HEK293 (cell line): ENCODE results near the gene BTRC.
"Not testable (repeated sequence)": the region's sequence is repeated elsewhere in the genome, so short reads cannot be mapped to it uniquely, and the experiment has no call there.

Experiments
- CTCF ChIA-PET: fragments of 350-600 bp; formaldehyde crosslinking; extraction: SDS; loops from one replicate; lab custom pipeline; 2021; ENCODE audit warnings: antibody characterized with exemption; lab: Yijun Ruan, JAX
- POLR2A ChIA-PET: fragments of 300-600 bp; formaldehyde crosslinking; extraction: SDS; loops from one replicate; lab custom pipeline; 2020; ENCODE audit warnings: antibody characterized with exemption, inconsistent platforms; lab: Yijun Ruan, JAX
- H3K27ac ChIP-seq: fragments of 200-500 bp; sonication (Bioruptor generic); 2 replicates; pipeline ENCODE4 v1.5.1; 2014; ENCODE audit warnings: low read depth, low read length, control low read depth, inconsistent platforms; ENCODE audit errors: extremely low read depth
- H3K36me3 ChIP-seq, 2 experiments: fragments of 200-500 bp in 1 of 2; sonication (Bioruptor generic) in 1 of 2; 1 replicate in 1 of 2; 2 replicates in 1 of 2; pipeline ENCODE4 v1.5.1; 2014 to 2017; ENCODE audit warnings: inconsistent platforms in 2 of 2, low read length in 2 of 2; ENCODE audit not compliant: control insufficient read depth in 2 of 2, insufficient read depth in 1 of 2
- H3K4me1 ChIP-seq: fragments of 200-500 bp; sonication (Bioruptor generic); 2 replicates; pipeline ENCODE4 v1.5.1; 2014; ENCODE audit warnings: mild to moderate bottlenecking, low read length, inconsistent platforms; ENCODE audit not compliant: control insufficient read depth, insufficient read depth
- H3K4me3 ChIP-seq: 2 replicates; pipeline ENCODE4 v1.5.1; 2011; ENCODE audit warnings: low read depth, mild to moderate bottlenecking, control low read depth, low read length, moderate library complexity
- H3K9me3 ChIP-seq: fragments of 200-500 bp; sonication (Bioruptor generic); 2 replicates; pipeline ENCODE4 v1.5.1; 2014; ENCODE audit warnings: low read depth, low read length, inconsistent platforms; ENCODE audit not compliant: control insufficient read depth, insufficient read depth
- INSM2 ChIP-seq: fragments of 450-650 bp; formaldehyde crosslinking; IDR thresholded peaks from 2 replicates; pipeline ENCODE4 v1.5.1; 2016; ENCODE audit warnings: missing biosample characterization, missing genetic modification characterization
- SCRT1 ChIP-seq: fragments of 450-650 bp; formaldehyde crosslinking; IDR thresholded peaks from 2 replicates; pipeline ENCODE4 v1.5.1; 2016; ENCODE audit warnings: missing biosample characterization, missing genetic modification characterization, borderline replicate concordance
- SCRT2 ChIP-seq: fragments of 450-650 bp; formaldehyde crosslinking; IDR thresholded peaks from 2 replicates; pipeline ENCODE4 v1.5.1; 2016; ENCODE audit warnings: missing biosample characterization, missing genetic modification characterization
- SETDB1 ChIP-seq: IDR thresholded peaks from one replicate; pipeline ENCODE4 v1.6.1; 2017; ENCODE audit warnings: mild to moderate bottlenecking, low read length, moderate library complexity, mixed read lengths; ENCODE audit not compliant: insufficient read length
- ZBTB17 ChIP-seq: fragments of 450-650 bp; formaldehyde crosslinking; IDR thresholded peaks from 2 replicates; pipeline ENCODE4 v1.5.1; 2016; ENCODE audit warnings: missing biosample characterization, missing genetic modification characterization
- ZBTB21 ChIP-seq: fragments of 450-650 bp; formaldehyde crosslinking; IDR thresholded peaks from 2 replicates; pipeline ENCODE4 v1.5.1; 2017; ENCODE audit warnings: missing biosample characterization, missing genetic modification characterization
- ZBTB26 ChIP-seq: fragments of 450-650 bp; formaldehyde crosslinking; optimal IDR thresholded peaks from 2 replicates; pipeline ENCODE3; 2016; ENCODE audit warnings: missing biosample characterization, mild to moderate bottlenecking, missing genetic modification characterization
- ZNF140 ChIP-seq: fragments of 450-650 bp; formaldehyde crosslinking; IDR thresholded peaks from 2 replicates; pipeline ENCODE4 v1.5.1; 2016; ENCODE audit warnings: missing biosample characterization, missing genetic modification characterization
- ZNF146 ChIP-seq: fragments of 450-650 bp; formaldehyde crosslinking; IDR thresholded peaks from 2 replicates; pipeline ENCODE4 v1.5.1; 2016; ENCODE audit warnings: missing biosample characterization, missing genetic modification characterization
- ZNF184 ChIP-seq: fragments of 450-650 bp; IDR thresholded peaks from 2 replicates; pipeline ENCODE4 v1.5.1; 2018; ENCODE audit warnings: missing biosample characterization, mild to moderate bottlenecking, missing genetic modification characterization
- ZNF26 ChIP-seq: fragments of 450-650 bp; formaldehyde crosslinking; IDR thresholded peaks from 2 replicates; pipeline ENCODE4 v1.5.1; 2016; ENCODE audit warnings: missing biosample characterization, missing genetic modification characterization
- ZNF623 ChIP-seq: fragments of 450-650 bp; formaldehyde crosslinking; IDR thresholded peaks from 2 replicates; pipeline ENCODE4 v1.5.1; 2016; ENCODE audit warnings: missing biosample characterization, missing genetic modification characterization
- ZNF670 ChIP-seq: fragments of 450-650 bp; formaldehyde crosslinking; IDR thresholded peaks from 2 replicates; pipeline ENCODE4 v1.5.1; 2016; ENCODE audit warnings: missing biosample characterization, missing genetic modification characterization, low read depth
- TF ChIP-seq, protein P1 (sequence below): fragments of 450-650 bp; formaldehyde crosslinking; IDR thresholded peaks from 2 replicates; pipeline ENCODE4 v1.5.1; 2017; ENCODE audit warnings: missing biosample characterization, missing genetic modification characterization

Gene BTRC

DNA sequence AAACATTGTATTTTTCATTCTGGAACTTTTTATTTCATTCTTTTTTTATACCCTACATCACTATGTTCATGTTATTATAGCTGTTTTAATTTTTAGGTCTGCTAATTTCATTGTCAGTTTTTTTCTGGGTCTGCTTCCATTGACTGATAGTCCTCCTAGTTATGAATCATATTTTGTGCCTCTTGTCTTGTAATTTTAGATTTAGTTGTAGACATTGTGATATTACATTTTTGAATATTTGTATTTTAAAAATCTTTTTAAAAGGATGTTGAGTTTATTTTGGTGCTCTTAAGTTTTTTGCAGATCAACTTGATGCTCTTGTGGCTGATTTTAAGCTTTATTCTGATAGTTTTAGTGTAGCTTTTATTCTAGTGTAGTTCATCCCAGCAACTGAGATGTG lies 57.6 kb downstream of the BTRC start:
- peaks cover 6% of the 10 kb centered on the region; the same call in 1 of the 2 replicates for H3K4me1 ChIP-seq
- POLR2A ChIA-PET: no interaction called here
- CTCF ChIA-PET: interaction anchor here (0.5 to 1.1 kb wide), 2 partner anchors 14 to 56 kb away, joined by 3 read pairs; no protein-coding TSS in a partner anchor
- peaks cover 5 to 14% of the 10 kb centered on the region in 2 experiments; a peak in 2 of 3 replicates for H3K36me3 ChIP-seq
- H3K9me3 ChIP-seq: no peaks in the 10 kb centered on the region
- TF ChIP-seq ZNF670 (tag by site-specific recombination) (no peak), ZNF26 (tag by site-specific recombination) (peak; percentile 98), ZBTB26 (no peak), ZNF623 (tag by site-specific recombination) (no peak), ZBTB21 (no peak), SETDB1 (peak; percentile 69), INSM2 (tag by site-specific recombination) (no peak)
- no peak overlapping the region for H3K4me3 ChIP-seq
- no peak overlapping the region for H3K27ac ChIP-seq

GRCh38 chr10:101414034-101414433 lies 60.1 kb downstream of the BTRC start:
- CTCF ChIA-PET: no interaction called here
- POLR2A ChIA-PET: no interaction called here

GRCh38 chr10:101415884-101416283 lies 61.9 kb downstream of the BTRC start:
- POLR2A ChIA-PET: no interaction called here

More at GRCh38 chr10:101414034-101414433, 60.1 kb downstream of the BTRC start:
- no peak for TF ChIP-seq ZNF140 (tag by site-specific recombination)
- TF ChIP-seq ZBTB17 (tag by site-specific recombination): peak; percentile 59
- H3K4me3 ChIP-seq: no peak overlapping the region
- H3K27ac ChIP-seq: no peak overlapping the region
- H3K36me3 ChIP-seq: peaks cover 0 to 4% of the 10 kb centered on the region in 2 experiments; a peak in 2 of 3 replicates
- peaks cover 6% of the 10 kb centered on the region; the same call in 1 of the 2 replicates for H3K4me1 ChIP-seq
- no peaks in the 10 kb centered on the region for H3K9me3 ChIP-seq

GRCh38 chr10:101421967-101422366 lies 68.0 kb downstream of the BTRC start:
- CTCF ChIA-PET, H3K4me3 ChIP-seq, H3K36me3 ChIP-seq, H3K4me1 ChIP-seq, H3K9me3 ChIP-seq, H3K27ac ChIP-seq, POLR2A ChIA-PET: not testable (repeated sequence)
- TF ChIP-seq SCRT1 (tag by site-specific recombination): peak; percentile 83
- peak; percentile 88 for TF ChIP-seq SCRT2 (tag by site-specific recombination)
- TF ChIP-seq ZNF184 (tag by site-specific recombination): peak; percentile 93

More at GRCh38 chr10:101415884-101416283, 61.9 kb downstream of the BTRC start:
- H3K9me3 ChIP-seq: no peaks in the 10 kb centered on the region
- H3K36me3 ChIP-seq: no peaks in the 10 kb centered on the region
- H3K4me1 ChIP-seq: peaks cover 6% of the 10 kb centered on the region; the same call in 1 of the 2 replicates
- TF ChIP-seq, protein P1, sequence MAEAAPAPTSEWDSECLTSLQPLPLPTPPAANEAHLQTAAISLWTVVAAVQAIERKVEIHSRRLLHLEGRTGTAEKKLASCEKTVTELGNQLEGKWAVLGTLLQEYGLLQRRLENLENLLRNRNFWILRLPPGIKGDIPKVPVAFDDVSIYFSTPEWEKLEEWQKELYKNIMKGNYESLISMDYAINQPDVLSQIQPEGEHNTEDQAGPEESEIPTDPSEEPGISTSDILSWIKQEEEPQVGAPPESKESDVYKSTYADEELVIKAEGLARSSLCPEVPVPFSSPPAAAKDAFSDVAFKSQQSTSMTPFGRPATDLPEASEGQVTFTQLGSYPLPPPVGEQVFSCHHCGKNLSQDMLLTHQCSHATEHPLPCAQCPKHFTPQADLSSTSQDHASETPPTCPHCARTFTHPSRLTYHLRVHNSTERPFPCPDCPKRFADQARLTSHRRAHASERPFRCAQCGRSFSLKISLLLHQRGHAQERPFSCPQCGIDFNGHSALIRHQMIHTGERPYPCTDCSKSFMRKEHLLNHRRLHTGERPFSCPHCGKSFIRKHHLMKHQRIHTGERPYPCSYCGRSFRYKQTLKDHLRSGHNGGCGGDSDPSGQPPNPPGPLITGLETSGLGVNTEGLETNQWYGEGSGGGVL (tag by site-specific recombination): no peak
- peak; percentile 54; the same call in 1 of the 2 replicates for TF ChIP-seq ZNF146
- TF ChIP-seq, all 188 proteins: peak for 1
- Histone ChIP-seq H3K4me3 (no peak overlapping the region), H3K27ac (no peak overlapping the region)
- CTCF ChIA-PET: no interaction called here
